HFF-Myc (cell line): Measurements from ENCODE around the gene METTL9.

Experiments used
- DNase-seq: peaks from one replicate; pipeline ENCODE4 v3.0.0-alpha.2; 2011; ENCODE audit warnings: low read depth; ENCODE audit errors: extremely low read depth
- H3K4me3 ChIP-seq: replicated peaks from 2 replicates; pipeline ENCODE4 v1.5.1; 2011; ENCODE audit warnings: low read depth, mild to moderate bottlenecking, control low read depth, low read length
- TF ChIP-seq, protein P1 (sequence below): IDR thresholded peaks from 2 replicates; pipeline ENCODE4 v1.5.1; 2012; ENCODE audit warnings: mild to moderate bottlenecking, low read depth, low read length, control low read depth; ENCODE audit errors: missing control alignments

The METTL9 gene

DNA sequence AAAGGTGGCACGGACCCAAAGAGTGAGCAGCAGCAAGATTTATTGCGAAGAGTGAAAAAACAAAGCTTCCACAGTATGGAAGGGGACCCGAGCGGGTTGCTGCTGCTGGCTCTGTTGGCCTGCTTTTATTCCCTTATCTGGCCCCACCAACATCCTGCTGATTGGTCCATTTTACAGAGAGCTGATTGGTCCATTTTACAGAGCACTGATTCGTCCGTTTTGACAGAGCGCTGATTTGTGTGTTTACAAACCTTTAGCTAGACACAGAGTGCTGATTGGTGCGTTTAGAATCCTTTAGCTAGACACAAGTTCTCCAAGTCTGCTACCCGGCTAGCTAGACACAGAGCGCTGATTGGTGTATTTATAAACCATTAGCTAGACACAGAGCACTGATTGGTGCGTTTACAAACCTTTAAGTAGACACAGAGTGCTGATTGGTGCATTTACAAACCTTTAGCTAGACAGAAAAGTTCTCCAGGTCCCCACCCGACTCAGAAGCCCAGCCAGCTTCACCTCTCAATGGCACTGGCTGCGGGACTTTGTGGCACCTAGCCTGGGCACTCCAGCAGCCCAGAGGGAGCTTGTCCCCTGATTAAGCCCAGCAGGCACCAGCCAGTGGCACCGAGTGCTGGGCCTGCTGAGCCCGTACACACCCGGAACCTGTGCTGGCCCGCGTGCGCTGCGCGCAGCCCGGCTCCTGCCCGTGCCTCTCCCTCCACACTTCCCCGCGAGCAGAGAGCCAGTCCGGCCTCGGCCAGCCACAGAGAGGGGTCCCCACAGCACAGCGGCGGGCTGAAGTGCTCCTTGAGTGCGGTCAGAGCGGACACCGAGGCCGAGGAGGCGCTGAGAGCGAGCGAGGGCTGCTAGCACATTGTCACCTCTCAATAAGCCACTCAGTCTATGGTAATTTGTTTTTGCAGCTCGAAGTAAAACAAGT is 37.9 kb downstream of the METTL9 start:
- no peak overlapping the region for H3K4me3 ChIP-seq
- TF ChIP-seq, protein P1, sequence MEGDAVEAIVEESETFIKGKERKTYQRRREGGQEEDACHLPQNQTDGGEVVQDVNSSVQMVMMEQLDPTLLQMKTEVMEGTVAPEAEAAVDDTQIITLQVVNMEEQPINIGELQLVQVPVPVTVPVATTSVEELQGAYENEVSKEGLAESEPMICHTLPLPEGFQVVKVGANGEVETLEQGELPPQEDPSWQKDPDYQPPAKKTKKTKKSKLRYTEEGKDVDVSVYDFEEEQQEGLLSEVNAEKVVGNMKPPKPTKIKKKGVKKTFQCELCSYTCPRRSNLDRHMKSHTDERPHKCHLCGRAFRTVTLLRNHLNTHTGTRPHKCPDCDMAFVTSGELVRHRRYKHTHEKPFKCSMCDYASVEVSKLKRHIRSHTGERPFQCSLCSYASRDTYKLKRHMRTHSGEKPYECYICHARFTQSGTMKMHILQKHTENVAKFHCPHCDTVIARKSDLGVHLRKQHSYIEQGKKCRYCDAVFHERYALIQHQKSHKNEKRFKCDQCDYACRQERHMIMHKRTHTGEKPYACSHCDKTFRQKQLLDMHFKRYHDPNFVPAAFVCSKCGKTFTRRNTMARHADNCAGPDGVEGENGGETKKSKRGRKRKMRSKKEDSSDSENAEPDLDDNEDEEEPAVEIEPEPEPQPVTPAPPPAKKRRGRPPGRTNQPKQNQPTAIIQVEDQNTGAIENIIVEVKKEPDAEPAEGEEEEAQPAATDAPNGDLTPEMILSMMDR: no peak
- DNase-seq: no peak

DNA sequence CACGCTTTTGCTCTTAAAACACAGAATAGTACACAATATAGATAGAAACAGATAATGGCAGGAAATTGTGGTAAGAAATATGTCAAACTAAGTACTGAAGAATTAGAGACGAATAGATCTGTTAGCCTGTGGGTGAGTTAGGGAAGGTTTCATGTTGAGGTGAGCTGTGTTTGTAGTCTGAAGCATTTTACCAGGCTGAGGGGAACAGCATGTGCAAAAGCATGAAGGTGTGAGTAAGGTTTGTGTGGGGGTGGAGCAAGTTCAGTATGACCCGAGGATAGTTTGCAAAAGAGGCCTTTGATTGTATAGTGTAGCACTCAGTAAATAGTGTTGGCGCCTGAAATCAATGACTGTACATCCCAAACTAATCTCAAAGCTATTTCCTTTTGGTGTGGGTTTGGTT is 39.2 kb downstream of the METTL9 start:
- TF ChIP-seq, protein P1: no peak
- no peak overlapping the region for H3K4me3 ChIP-seq
- no peak for DNase-seq

DNA sequence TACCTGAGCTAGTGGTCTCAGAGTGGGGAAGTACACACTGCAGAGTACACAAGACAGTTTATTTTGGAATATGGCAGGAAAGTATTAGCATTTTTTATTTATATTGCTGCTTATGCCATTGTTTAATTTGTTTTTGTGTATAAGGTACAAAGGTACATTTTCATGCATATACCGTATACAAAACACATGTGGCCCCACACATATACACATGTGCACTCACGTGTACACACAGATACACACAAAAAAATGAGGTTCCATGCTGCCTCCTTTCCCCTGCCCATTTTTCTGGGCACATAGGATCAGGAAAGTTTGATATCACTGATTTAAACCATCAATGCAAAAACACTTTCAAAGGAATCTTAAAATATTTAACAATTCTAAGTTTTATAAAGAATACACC is 40.1 kb downstream of the METTL9 start:
- no peak for DNase-seq
- TF ChIP-seq, protein P1: no peak
- no peak overlapping the region for H3K4me3 ChIP-seq

DNA sequence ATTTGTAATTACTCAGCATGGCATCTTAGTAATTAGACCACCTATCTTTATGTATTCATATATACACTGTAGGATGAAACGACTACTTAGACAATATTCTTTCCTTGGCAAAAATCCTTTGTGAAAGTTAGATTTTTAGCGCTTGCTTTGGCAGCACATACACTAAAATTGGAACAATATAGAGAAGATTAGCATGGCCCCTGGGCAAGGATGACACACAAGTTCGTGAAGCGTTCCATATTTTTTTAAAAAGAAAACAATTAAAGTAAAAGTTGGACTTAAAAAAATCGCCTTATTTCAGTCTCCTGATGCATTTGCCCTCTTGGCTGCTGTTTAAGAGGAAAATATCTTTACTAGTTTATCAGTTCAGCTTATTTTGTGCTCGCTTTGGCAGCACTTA is 42.5 kb downstream of the METTL9 start:
- no peak overlapping the region for H3K4me3 ChIP-seq
- TF ChIP-seq, protein P1: no peak
- no peak for DNase-seq

DNA sequence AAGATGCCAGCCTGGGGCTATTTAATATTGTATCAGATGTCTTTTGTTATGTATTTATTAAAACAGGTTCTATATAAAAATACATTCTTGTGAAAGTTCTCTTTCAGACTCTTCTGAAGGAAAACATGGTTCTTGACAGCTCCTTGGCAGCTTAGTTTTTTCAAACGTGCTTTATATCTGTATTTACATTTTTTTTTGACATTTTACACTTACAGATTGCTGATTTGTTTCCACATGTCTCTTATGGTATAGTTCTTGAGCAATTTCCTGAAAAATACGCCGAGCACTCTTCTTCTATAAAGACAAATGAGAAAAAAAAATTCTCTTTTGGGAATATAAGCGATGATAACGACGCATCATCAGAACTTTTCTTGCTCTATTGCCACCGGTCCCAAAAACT is 43.5 kb downstream of the METTL9 start:
- DNase-seq: no peak

DNA sequence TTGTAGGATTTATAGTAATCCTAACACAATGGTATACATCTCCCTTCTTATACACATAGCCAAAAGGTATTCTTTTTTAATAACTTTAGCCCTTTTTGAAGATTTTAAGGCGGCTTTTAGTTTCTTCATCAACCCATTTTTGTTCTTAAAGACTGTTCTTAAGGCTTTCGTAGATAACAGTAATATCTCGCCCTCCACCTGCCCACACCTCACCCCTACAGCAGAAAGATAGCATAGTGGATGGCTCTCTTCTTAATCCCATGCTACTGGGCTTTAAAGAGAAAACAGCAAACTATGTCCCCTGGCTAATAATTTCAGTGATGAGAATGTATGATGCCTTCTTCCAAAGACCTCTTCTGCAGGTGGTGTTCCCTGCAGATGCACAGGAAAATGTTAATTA is 44.4 kb downstream of the METTL9 start:
- no peak for DNase-seq
- no peak overlapping the region for H3K4me3 ChIP-seq
- TF ChIP-seq, protein P1: no peak

More for the DNA sequence above, 43.5 kb downstream of the METTL9 start:
- TF ChIP-seq, protein P1: no peak
- H3K4me3 ChIP-seq: no peak overlapping the region
